ENCODE measurements around the gene RBFA. TPM values are rescaled to one million over a fixed set of nuclear protein-coding genes. Genes with fewer than 3 reads are reported as not detected.

Gene RBFA
- total and polyA plus RNA-seq, 10 of the 15 experiments (the other 5 are each of a cell fraction or from before 2014, with no cell fraction given): 7.2 to 56.0 (median 37.7) TPM

GRCh38 chr18:79988071-79988450 lies 46.2 kb upstream of the RBFA start (continued):
- peak; percentile 61; the same call in 1 of the 2 replicates for TF ChIP-seq NKRF (conservative IDR thresholded peaks at IDR 0.05)
- no peak for TF ChIP-seq USF1 (IDR thresholded peaks at IDR 0.05; ENCODE audit: borderline replicate concordance, extremely low read length, insufficient read depth, low read depth, low read length)
- no peak for TF ChIP-seq MTA2 (IDR thresholded peaks at IDR 0.05; ENCODE audit: low read depth)
- no peak for TF ChIP-seq IRF5 (IDR thresholded peaks at IDR 0.05; ENCODE audit: borderline replicate concordance)
- no peak for TF ChIP-seq ATF7 (IDR thresholded peaks at IDR 0.05; ENCODE audit: low read depth)
- no peak for TF ChIP-seq BCL3 (IDR thresholded peaks at IDR 0.05; ENCODE audit: borderline replicate concordance, insufficient read depth, low read depth, low read length, poor library complexity, severe bottlenecking)
- TF ChIP-seq NR2C2 (IDR thresholded peaks at IDR 0.05; ENCODE audit: borderline replicate concordance, control insufficient read depth, insufficient read length, low read depth): no peak
- TF ChIP-seq RELA (IDR thresholded peaks at IDR 0.05; ENCODE audit: borderline replicate concordance, partially characterized antibody): no peak
- no peak for TF ChIP-seq NR2F1 (conservative IDR thresholded peaks at IDR 0.05)
- no peak for TF ChIP-seq IRF3 (IDR thresholded peaks at IDR 0.05)
- no peak for TF ChIP-seq ZNF207 (IDR thresholded peaks at IDR 0.05; ENCODE audit: borderline replicate concordance)
- no peak for TF ChIP-seq SREBF2 (IDR thresholded peaks at IDR 0.05; ENCODE audit: low read length)
- TF ChIP-seq CHD2 (IDR thresholded peaks at IDR 0.05; ENCODE audit: borderline replicate concordance, low read depth, low read length): peak; percentile 23; the same call in 1 of the 2 replicates
- no peak for TF ChIP-seq JUNB (IDR thresholded peaks at IDR 0.05)
- TF ChIP-seq NFYA (IDR thresholded peaks at IDR 0.05; ENCODE audit: borderline replicate concordance, low read depth, low read length): no peak
- TF ChIP-seq MYB (IDR thresholded peaks at IDR 0.05; ENCODE audit: borderline replicate concordance, low read depth, low read length): no peak
- 0 out of 2 replicates have a peak, but pooled peaks have one; percentile 27 for TF ChIP-seq SIN3A (IDR thresholded peaks at IDR 0.05; ENCODE audit: low read depth, low read length)
- TF ChIP-seq MTA3 (IDR thresholded peaks at IDR 0.05; ENCODE audit: borderline replicate concordance, low read length): no peak
- no peak for TF ChIP-seq HSF1 (IDR thresholded peaks at IDR 0.05; ENCODE audit: low read depth, low read length)
- TF ChIP-seq SIX5 (IDR thresholded peaks at IDR 0.05; ENCODE audit: low read depth, low read length, severe bottlenecking): no peak
- peak; percentile 37 for TF ChIP-seq RAD21 (IDR thresholded peaks at IDR 0.05; ENCODE audit: insufficient read depth, low read depth, low read length)

Data from GM12878 (cell line).